SK-N-SH treated with all-trans-retinoic acid at 6 μM for 48 hours (cell line): Measurements from ENCODE around the gene BIN1.

Experiments
- ATAC-seq: fragments of 200-7000 bp; cut with Tn5 transposase; 3 replicates; pipeline ENCODE4 v1.9.1; 2020; ENCODE audit warnings: mild to moderate bottlenecking, moderate library complexity
- ARNTL ChIP-seq: fragments of 450-650 bp; formaldehyde crosslinking; IDR thresholded peaks from 2 replicates; pipeline ENCODE4 v1.5.0; 2020; ENCODE audit warnings: low read depth, mild to moderate bottlenecking, moderate library complexity, borderline replicate concordance
- BACH2 ChIP-seq: fragments of 250-450 bp; sonication (Bioruptor Pico); IDR thresholded peaks from 2 replicates; pipeline ENCODE4 v1.9.0; 2021; ENCODE audit warnings: mild to moderate bottlenecking, borderline replicate concordance
- CSDC2 ChIP-seq: fragments of 250-450 bp; sonication (Bioruptor Pico); IDR thresholded peaks from 2 replicates; pipeline ENCODE4 v1.5.0; 2020; ENCODE audit warnings: mild to moderate bottlenecking, moderate library complexity
- ESRRG ChIP-seq: fragments of 250-450 bp; sonication (Bioruptor Pico); IDR thresholded peaks from 2 replicates; pipeline ENCODE4 v1.6.1; 2021; ENCODE audit warnings: mild to moderate bottlenecking
- GLIS3 ChIP-seq: fragments of 250-450 bp; sonication (Bioruptor Pico); IDR thresholded peaks from 2 replicates; pipeline ENCODE4 v1.5.0; 2020; ENCODE audit warnings: mild to moderate bottlenecking, moderate library complexity
- ISL1 ChIP-seq: fragments of 250-450 bp; sonication (Bioruptor Pico); IDR thresholded peaks from 2 replicates; pipeline ENCODE4 v2.1.2; 2022; ENCODE audit warnings: mild to moderate bottlenecking, moderate library complexity
- OSR1 ChIP-seq: fragments of 250-450 bp; sonication (Bioruptor Pico); IDR thresholded peaks from 2 replicates; pipeline ENCODE4 v1.8.0; 2022; ENCODE audit warnings: moderate library complexity, mild to moderate bottlenecking, inconsistent platforms
- PATZ1 ChIP-seq: fragments of 250-450 bp; sonication (Bioruptor Pico); IDR thresholded peaks from 2 replicates; pipeline ENCODE4 v1.8.0; 2020; ENCODE audit warnings: mild to moderate bottlenecking, moderate library complexity, borderline replicate concordance
- PPARA ChIP-seq: fragments of 250-450 bp; sonication (Bioruptor Pico); IDR thresholded peaks from 2 replicates; pipeline ENCODE4 v1.5.0; 2020; ENCODE audit warnings: mild to moderate bottlenecking, borderline replicate concordance
- SNAI2 ChIP-seq: fragments of 250-450 bp; sonication (Bioruptor Pico); IDR thresholded peaks from 2 replicates; pipeline ENCODE4 v1.5.0; 2020; ENCODE audit warnings: mild to moderate bottlenecking, moderate library complexity
- TCF4 ChIP-seq: fragments of 250-450 bp; sonication (Bioruptor Pico); IDR thresholded peaks from 2 replicates; pipeline ENCODE4 v1.8.0; 2021; ENCODE audit warnings: mild to moderate bottlenecking, moderate library complexity, borderline replicate concordance
- TOX ChIP-seq: fragments of 250-450 bp; sonication (Bioruptor Pico); IDR thresholded peaks from 2 replicates; pipeline ENCODE4 v1.8.0; 2021; ENCODE audit warnings: mild to moderate bottlenecking, moderate library complexity, borderline replicate concordance
- TSHZ2 ChIP-seq: fragments of 250-450 bp; sonication (Bioruptor Pico); IDR thresholded peaks from 2 replicates; pipeline ENCODE4 v1.5.0; 2020; ENCODE audit warnings: mild to moderate bottlenecking, moderate library complexity
- ZC3H10 ChIP-seq: fragments of 250-450 bp; sonication (Bioruptor Pico); IDR thresholded peaks from 2 replicates; pipeline ENCODE4 v1.5.1; 2021; ENCODE audit warnings: mild to moderate bottlenecking, moderate library complexity
- ZFP3 ChIP-seq: fragments of 250-450 bp; sonication (Bioruptor Pico); IDR thresholded peaks from 2 replicates; pipeline ENCODE4 v1.5.0; 2020; ENCODE audit warnings: mild to moderate bottlenecking, moderate library complexity
- ZNF565 ChIP-seq: fragments of 450-650 bp; formaldehyde crosslinking; conservative IDR thresholded peaks from 2 replicates; pipeline ENCODE4 v1.5.0; 2020; ENCODE audit warnings: low read depth, mild to moderate bottlenecking, moderate library complexity
- ZNF8 ChIP-seq: fragments of 450-650 bp; formaldehyde crosslinking; IDR thresholded peaks from 2 replicates; pipeline ENCODE4 v1.5.0; 2020; ENCODE audit warnings: mild to moderate bottlenecking, moderate library complexity
- TF ChIP-seq, protein P1 (sequence below): fragments of 250-450 bp; sonication (Bioruptor Pico); IDR thresholded peaks from 2 replicates; pipeline ENCODE4 v1.8.0; 2021; ENCODE audit warnings: low read depth, mild to moderate bottlenecking, moderate library complexity, borderline replicate concordance
- TF ChIP-seq, protein P2 (sequence below): fragments of 250-450 bp; sonication (Bioruptor Pico); IDR thresholded peaks from 2 replicates; pipeline ENCODE4 v1.5.1; 2021; ENCODE audit warnings: mild to moderate bottlenecking, moderate library complexity

BIN1 gene

DNA sequence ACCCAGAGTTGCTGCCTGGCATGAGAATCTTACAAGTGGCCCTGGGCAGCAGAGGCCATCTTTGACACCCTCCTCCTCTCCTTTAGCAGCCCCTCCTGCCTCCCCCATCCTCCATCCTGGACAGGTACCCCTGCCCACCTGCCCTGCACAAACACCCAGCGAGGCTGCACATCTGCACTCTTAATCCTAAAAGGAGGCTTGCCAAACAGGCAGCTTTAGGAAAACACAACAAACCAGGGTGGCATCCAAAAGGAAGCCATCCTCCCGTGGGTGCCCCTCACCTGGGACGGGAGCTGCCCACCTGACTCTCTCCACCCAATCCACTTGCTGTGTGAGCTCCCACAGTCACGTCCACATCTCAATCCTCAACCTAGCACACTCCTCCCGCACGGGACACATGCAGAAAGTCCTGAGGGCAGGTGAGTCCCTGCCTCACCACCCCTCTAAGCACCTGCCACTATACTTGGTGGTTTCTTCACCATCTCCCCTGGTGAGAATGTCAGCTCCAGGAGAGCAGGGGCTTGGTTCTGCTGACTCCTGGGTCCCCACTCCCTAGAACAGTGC, 5.8 kb downstream of the BIN1 start (continued):
- TF ChIP-seq, protein P1, sequence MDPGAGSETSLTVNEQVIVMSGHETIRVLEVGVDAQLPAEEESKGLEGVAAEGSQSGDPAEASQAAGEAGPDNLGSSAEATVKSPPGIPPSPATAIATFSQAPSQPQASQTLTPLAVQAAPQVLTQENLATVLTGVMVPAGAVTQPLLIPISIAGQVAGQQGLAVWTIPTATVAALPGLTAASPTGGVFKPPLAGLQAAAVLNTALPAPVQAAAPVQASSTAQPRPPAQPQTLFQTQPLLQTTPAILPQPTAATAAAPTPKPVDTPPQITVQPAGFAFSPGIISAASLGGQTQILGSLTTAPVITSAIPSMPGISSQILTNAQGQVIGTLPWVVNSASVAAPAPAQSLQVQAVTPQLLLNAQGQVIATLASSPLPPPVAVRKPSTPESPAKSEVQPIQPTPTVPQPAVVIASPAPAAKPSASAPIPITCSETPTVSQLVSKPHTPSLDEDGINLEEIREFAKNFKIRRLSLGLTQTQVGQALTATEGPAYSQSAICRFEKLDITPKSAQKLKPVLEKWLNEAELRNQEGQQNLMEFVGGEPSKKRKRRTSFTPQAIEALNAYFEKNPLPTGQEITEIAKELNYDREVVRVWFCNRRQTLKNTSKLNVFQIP (CRISPR knock-in tag), result no peak

- no peak for ATAC-seq
- TF ChIP-seq BACH2 (CRISPR knock-in tag) (no peak), ZNF8 (no peak), OSR1 (CRISPR knock-in tag) (no peak), TOX (CRISPR knock-in tag) (no peak), PPARA (CRISPR knock-in tag) (no peak), TCF4 (CRISPR knock-in tag) (no peak), ZC3H10 (CRISPR knock-in tag) (no peak), ZFP3 (CRISPR knock-in tag) (no peak), SNAI2 (CRISPR knock-in tag) (no peak), PATZ1 (no peak), ESRRG (CRISPR knock-in tag) (no peak)
- TF ChIP-seq, protein P1 (CRISPR knock-in tag), result no peak
These were observed 6.5 kb downstream of the BIN1 start for GRCh38 chr2:127100251-127101047.

- TF ChIP-seq PPARA (CRISPR knock-in tag), result no peak
- no peak for TF ChIP-seq SNAI2 (CRISPR knock-in tag)
- no peak for TF ChIP-seq ZNF565 (CRISPR knock-in tag)
- no peak for TF ChIP-seq ISL1 (CRISPR knock-in tag)
- TF ChIP-seq ZC3H10 (CRISPR knock-in tag), result no peak
- TF ChIP-seq, protein P2, sequence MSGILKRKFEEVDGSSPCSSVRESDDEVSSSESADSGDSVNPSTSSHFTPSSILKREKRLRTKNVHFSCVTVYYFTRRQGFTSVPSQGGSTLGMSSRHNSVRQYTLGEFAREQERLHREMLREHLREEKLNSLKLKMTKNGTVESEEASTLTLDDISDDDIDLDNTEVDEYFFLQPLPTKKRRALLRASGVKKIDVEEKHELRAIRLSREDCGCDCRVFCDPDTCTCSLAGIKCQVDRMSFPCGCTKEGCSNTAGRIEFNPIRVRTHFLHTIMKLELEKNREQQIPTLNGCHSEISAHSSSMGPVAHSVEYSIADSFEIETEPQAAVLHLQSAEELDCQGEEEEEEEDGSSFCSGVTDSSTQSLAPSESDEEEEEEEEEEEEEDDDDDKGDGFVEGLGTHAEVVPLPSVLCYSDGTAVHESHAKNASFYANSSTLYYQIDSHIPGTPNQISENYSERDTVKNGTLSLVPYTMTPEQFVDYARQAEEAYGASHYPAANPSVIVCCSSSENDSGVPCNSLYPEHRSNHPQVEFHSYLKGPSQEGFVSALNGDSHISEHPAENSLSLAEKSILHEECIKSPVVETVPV (CRISPR knock-in tag), result no peak
- TF ChIP-seq, all 23 proteins: peak for 0
- ATAC-seq, result no peak
These were observed 8.2 kb downstream of the BIN1 start for GRCh38 chr2:127098711-127099110.

DNA sequence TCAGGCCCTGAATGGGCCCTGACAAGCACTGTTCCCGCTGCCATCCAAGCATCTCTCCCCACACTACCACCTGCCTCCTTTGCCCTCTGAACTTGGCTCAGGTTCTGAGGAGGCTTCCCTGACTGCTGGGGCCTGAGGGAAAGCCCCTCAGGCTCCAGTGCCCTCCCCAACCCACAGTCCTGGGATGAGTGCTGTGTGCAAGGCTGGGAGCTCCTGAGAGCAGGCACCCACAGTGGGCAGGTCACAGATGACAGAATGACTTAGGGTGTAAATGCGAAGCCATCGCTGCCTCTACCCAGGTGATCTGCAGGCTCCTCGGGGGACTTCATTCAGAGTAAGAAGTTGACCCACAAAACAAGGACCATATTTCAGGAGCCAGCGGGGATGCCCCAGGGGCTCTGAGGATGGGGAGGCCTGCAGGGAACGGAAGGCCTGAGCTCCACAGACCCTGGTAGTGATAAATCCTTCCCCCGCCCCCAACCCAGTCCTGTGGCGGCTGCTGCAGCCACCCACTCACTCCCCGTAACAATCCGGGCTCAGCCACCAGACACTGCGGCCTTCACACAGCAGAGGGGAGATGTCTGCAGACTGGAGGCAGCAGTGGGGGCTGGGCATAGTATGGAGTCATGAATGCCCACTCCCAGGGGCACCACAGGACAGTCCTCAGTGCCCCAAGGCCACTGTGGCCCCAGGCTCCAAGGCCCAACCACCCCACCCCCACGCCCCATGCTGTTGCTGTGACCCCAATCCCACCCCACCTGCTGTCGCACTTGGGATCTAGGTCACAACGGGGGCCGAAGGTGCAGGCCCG, 8.9 kb downstream of the BIN1 start:
- no peak for TF ChIP-seq GLIS3 (CRISPR knock-in tag)
- no peak for TF ChIP-seq PATZ1
- no peak for TF ChIP-seq TSHZ2
- TF ChIP-seq ZNF8, result no peak
- no peak for TF ChIP-seq ARNTL (CRISPR knock-in tag)
- TF ChIP-seq ISL1 (CRISPR knock-in tag), result no peak
- TF ChIP-seq CSDC2 (CRISPR knock-in tag), result no peak
- no peak for TF ChIP-seq PPARA (CRISPR knock-in tag)
- TF ChIP-seq SNAI2 (CRISPR knock-in tag), result no peak
- no peak for ATAC-seq
